ENCODE measurements around the gene VAMP5. TPM values are rescaled to one million over a fixed set of nuclear protein-coding genes. Genes with fewer than 3 reads are reported as not detected.

Gene VAMP5
- total RNA-seq, 1 experiment from 2014 or later: 1.9 TPM

- TF ChIP-seq SP1 (IDR thresholded peaks at IDR 0.05; ENCODE audit: low read depth) (no peak), POLR2AphosphoS5 (IDR thresholded peaks at IDR 0.05; ENCODE audit: low read depth, low read length) (no peak), CBX3 (IDR thresholded peaks at IDR 0.05; ENCODE audit: low read depth) (no peak), ATF3 (IDR thresholded peaks at IDR 0.05) (no peak), JUND (IDR thresholded peaks at IDR 0.05) (no peak), SRF (IDR thresholded peaks at IDR 0.05; ENCODE audit: low read depth) (no peak), CEBPB (IDR thresholded peaks at IDR 0.05; ENCODE audit: low read depth) (no peak), TCF7L2 (IDR thresholded peaks at IDR 0.05; ENCODE audit: borderline replicate concordance, extremely low read depth, insufficient read depth, insufficient read length) (no peak), YY1 (IDR thresholded peaks at IDR 0.05; ENCODE audit: extremely low read depth, insufficient replicate concordance, low read depth, low read length) (no peak), EZH2phosphoT487 (IDR thresholded peaks at IDR 0.05; ENCODE audit: borderline replicate concordance) (no peak), ZNF274 (IDR thresholded peaks at IDR 0.05; ENCODE audit: low read depth, low read length) (no peak), EGR1 (IDR thresholded peaks at IDR 0.05; ENCODE audit: low read depth) (no peak), FOSL1 (IDR thresholded peaks at IDR 0.05; ENCODE audit: low read depth) (no peak), RAD21 (IDR thresholded peaks at IDR 0.05; ENCODE audit: low read depth) (no peak)
- TF ChIP-seq, protein P1, sequence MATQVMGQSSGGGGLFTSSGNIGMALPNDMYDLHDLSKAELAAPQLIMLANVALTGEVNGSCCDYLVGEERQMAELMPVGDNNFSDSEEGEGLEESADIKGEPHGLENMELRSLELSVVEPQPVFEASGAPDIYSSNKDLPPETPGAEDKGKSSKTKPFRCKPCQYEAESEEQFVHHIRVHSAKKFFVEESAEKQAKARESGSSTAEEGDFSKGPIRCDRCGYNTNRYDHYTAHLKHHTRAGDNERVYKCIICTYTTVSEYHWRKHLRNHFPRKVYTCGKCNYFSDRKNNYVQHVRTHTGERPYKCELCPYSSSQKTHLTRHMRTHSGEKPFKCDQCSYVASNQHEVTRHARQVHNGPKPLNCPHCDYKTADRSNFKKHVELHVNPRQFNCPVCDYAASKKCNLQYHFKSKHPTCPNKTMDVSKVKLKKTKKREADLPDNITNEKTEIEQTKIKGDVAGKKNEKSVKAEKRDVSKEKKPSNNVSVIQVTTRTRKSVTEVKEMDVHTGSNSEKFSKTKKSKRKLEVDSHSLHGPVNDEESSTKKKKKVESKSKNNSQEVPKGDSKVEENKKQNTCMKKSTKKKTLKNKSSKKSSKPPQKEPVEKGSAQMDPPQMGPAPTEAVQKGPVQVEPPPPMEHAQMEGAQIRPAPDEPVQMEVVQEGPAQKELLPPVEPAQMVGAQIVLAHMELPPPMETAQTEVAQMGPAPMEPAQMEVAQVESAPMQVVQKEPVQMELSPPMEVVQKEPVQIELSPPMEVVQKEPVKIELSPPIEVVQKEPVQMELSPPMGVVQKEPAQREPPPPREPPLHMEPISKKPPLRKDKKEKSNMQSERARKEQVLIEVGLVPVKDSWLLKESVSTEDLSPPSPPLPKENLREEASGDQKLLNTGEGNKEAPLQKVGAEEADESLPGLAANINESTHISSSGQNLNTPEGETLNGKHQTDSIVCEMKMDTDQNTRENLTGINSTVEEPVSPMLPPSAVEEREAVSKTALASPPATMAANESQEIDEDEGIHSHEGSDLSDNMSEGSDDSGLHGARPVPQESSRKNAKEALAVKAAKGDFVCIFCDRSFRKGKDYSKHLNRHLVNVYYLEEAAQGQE (IDR thresholded peaks at IDR 0.05; ENCODE audit: low read depth): no peak
- TF ChIP-seq, protein P2, sequence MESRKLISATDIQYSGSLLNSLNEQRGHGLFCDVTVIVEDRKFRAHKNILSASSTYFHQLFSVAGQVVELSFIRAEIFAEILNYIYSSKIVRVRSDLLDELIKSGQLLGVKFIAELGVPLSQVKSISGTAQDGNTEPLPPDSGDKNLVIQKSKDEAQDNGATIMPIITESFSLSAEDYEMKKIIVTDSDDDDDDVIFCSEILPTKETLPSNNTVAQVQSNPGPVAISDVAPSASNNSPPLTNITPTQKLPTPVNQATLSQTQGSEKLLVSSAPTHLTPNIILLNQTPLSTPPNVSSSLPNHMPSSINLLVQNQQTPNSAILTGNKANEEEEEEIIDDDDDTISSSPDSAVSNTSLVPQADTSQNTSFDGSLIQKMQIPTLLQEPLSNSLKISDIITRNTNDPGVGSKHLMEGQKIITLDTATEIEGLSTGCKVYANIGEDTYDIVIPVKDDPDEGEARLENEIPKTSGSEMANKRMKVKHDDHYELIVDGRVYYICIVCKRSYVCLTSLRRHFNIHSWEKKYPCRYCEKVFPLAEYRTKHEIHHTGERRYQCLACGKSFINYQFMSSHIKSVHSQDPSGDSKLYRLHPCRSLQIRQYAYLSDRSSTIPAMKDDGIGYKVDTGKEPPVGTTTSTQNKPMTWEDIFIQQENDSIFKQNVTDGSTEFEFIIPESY (IDR thresholded peaks at IDR 0.05; ENCODE audit: extremely low read depth, insufficient replicate concordance, low read length): no peak
- TF ChIP-seq, protein P3, sequence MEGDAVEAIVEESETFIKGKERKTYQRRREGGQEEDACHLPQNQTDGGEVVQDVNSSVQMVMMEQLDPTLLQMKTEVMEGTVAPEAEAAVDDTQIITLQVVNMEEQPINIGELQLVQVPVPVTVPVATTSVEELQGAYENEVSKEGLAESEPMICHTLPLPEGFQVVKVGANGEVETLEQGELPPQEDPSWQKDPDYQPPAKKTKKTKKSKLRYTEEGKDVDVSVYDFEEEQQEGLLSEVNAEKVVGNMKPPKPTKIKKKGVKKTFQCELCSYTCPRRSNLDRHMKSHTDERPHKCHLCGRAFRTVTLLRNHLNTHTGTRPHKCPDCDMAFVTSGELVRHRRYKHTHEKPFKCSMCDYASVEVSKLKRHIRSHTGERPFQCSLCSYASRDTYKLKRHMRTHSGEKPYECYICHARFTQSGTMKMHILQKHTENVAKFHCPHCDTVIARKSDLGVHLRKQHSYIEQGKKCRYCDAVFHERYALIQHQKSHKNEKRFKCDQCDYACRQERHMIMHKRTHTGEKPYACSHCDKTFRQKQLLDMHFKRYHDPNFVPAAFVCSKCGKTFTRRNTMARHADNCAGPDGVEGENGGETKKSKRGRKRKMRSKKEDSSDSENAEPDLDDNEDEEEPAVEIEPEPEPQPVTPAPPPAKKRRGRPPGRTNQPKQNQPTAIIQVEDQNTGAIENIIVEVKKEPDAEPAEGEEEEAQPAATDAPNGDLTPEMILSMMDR (IDR thresholded peaks at IDR 0.05 in 2 of 3, conservative IDR thresholded peaks at IDR 0.05 in 1 of 3; ENCODE audit: borderline replicate concordance in 1 of 3, insufficient read depth in 1 of 3, low read depth in 2 of 3, low read length in 2 of 3): no peak
- RAD21 ChIA-PET (ENCODE audit: low non-redundant PET in 1 of 2, low total read pairs in 2 of 2, uncharacterized antibody in 2 of 2, unreplicated experiment in 2 of 2): no interaction called here
- Histone ChIP-seq H3K79me2 (ENCODE audit: insufficient read depth, low read length) (no peaks in the 10 kb centered on the region), H3K36me3 (ENCODE audit: control insufficient read depth in 1 of 2, insufficient read depth in 2 of 2, low read length in 2 of 2) (no peaks in the 10 kb centered on the region), H3K4me2 (ENCODE audit: low read length) (no peak overlapping the region), H3K4me3 (replicated peaks in 1 of 2; ENCODE audit: low read depth in 1 of 2, low read length in 2 of 2) (no peak overlapping the region), H3K27me3 (ENCODE audit: insufficient read depth, low read length) (no peaks in the 10 kb centered on the region), H3K4me1 (ENCODE audit: control insufficient read depth in 1 of 2, insufficient read depth in 2 of 2, low read length in 2 of 2) (peaks cover 20 to 34% of the 10 kb centered on the region in 2 experiments), H4K20me1 (ENCODE audit: insufficient read depth) (no peaks in the 10 kb centered on the region), H2AFZ (ENCODE audit: low read depth, low read length, poor library complexity, severe bottlenecking) (no peak overlapping the region), H3K9ac (ENCODE audit: low read length) (no peak overlapping the region), H3K27ac (ENCODE audit: low read depth, low read length) (no peak overlapping the region), H3K9me2 (ENCODE audit: insufficient read depth) (no peaks in the 10 kb centered on the region), H3K9me3 (ENCODE audit: control insufficient read depth in 1 of 2, insufficient read depth in 1 of 2, low read depth in 1 of 2, low read length in 2 of 2) (no peaks in the 10 kb centered on the region)
- DNase-seq (ENCODE audit: low read depth, low spot score): no peak
- POLR2A ChIA-PET: no interaction called here
- CTCF ChIA-PET: no interaction called here
- no TSS peak for BruUV-seq (replicated peaks)
- ATAC-seq: no peak
- intact Hi-C loops (cut with micrococcal nuclease): no loop called here
These were observed 5.0 kb downstream of the VAMP5 start for GRCh38 chr2:85589181-85589580.

All from HCT116 (cell line).